ENCODE data around the gene RRP8.

GRCh38 chr11:6619004-6619745, 15.8 kb upstream of the RRP8 start, which contains the start of gene TPP1:
- TF ChIP-seq CTCF (IDR thresholded peaks at IDR 0.05; ENCODE audit: insufficient read depth, low read length): no peak
- TF ChIP-seq, protein P1, sequence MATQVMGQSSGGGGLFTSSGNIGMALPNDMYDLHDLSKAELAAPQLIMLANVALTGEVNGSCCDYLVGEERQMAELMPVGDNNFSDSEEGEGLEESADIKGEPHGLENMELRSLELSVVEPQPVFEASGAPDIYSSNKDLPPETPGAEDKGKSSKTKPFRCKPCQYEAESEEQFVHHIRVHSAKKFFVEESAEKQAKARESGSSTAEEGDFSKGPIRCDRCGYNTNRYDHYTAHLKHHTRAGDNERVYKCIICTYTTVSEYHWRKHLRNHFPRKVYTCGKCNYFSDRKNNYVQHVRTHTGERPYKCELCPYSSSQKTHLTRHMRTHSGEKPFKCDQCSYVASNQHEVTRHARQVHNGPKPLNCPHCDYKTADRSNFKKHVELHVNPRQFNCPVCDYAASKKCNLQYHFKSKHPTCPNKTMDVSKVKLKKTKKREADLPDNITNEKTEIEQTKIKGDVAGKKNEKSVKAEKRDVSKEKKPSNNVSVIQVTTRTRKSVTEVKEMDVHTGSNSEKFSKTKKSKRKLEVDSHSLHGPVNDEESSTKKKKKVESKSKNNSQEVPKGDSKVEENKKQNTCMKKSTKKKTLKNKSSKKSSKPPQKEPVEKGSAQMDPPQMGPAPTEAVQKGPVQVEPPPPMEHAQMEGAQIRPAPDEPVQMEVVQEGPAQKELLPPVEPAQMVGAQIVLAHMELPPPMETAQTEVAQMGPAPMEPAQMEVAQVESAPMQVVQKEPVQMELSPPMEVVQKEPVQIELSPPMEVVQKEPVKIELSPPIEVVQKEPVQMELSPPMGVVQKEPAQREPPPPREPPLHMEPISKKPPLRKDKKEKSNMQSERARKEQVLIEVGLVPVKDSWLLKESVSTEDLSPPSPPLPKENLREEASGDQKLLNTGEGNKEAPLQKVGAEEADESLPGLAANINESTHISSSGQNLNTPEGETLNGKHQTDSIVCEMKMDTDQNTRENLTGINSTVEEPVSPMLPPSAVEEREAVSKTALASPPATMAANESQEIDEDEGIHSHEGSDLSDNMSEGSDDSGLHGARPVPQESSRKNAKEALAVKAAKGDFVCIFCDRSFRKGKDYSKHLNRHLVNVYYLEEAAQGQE (IDR thresholded peaks at IDR 0.05; ENCODE audit: insufficient replicate concordance, low read depth): no peak
- TF ChIP-seq POLR2AphosphoS5 (IDR thresholded peaks at IDR 0.05; ENCODE audit: low read depth): peak; percentile 42; the same call in 1 of the 2 replicates
- TF ChIP-seq SPI1 (IDR thresholded peaks at IDR 0.05; ENCODE audit: borderline replicate concordance, low read depth): no peak

Data from HL-60 (cell line).